Hepatocyte (in vitro differentiated cells): ENCODE data around the gene SLC47A2. TPM values are rescaled to one million over a fixed set of nuclear protein-coding genes. Genes with fewer than 3 reads are reported as not detected.

Source experiments
- DNase-seq: peaks from one replicate; pipeline ENCODE4 v3.0.0-alpha.2; 2016; ENCODE audit warnings: low spot score
- H2AFZ ChIP-seq: fragments of 200-600 bp; sonication (generic); 2 replicates; pipeline ENCODE4 v1.6.0; 2016; ENCODE audit warnings: antibody characterized with exemption, mild to moderate bottlenecking
- H3K27ac ChIP-seq: fragments of 200-600 bp; sonication (generic); 2 replicates; pipeline ENCODE4 v1.5.1; 2016; ENCODE audit warnings: mild to moderate bottlenecking
- H3K27me3 ChIP-seq: fragments of 200-600 bp; sonication (generic); 2 replicates; pipeline ENCODE4 v1.6.1; 2016
- H3K36me3 ChIP-seq: fragments of 200-600 bp; sonication (generic); replicated peaks from 2 replicates; pipeline ENCODE4 v1.5.1; 2016; ENCODE audit warnings: low read depth; ENCODE audit not compliant: insufficient read depth
- H3K4me1 ChIP-seq: fragments of 200-600 bp; sonication (generic); 2 replicates; pipeline ENCODE4 v1.5.1; 2016; ENCODE audit warnings: mild to moderate bottlenecking, moderate library complexity; ENCODE audit not compliant: insufficient read depth
- H3K4me2 ChIP-seq: fragments of 200-600 bp; sonication (generic); 2 replicates; pipeline ENCODE4 v1.6.0; 2016
- H3K4me3 ChIP-seq: fragments of 200-600 bp; sonication (generic); 2 replicates; pipeline ENCODE4 v1.5.1; 2016; ENCODE audit warnings: mild to moderate bottlenecking
- H3K79me2 ChIP-seq: fragments of 200-600 bp; sonication (generic); 2 replicates; pipeline ENCODE4 v1.6.0; 2017; ENCODE audit warnings: mild to moderate bottlenecking
- H3K9me2 ChIP-seq: fragments of 200-600 bp; sonication (generic); replicated peaks from 2 replicates; pipeline ENCODE4 v1.6.0; 2017; ENCODE audit warnings: mild to moderate bottlenecking; ENCODE audit not compliant: insufficient read depth
- H3K9me3 ChIP-seq: fragments of 200-600 bp; sonication (generic); 2 replicates; pipeline ENCODE4 v1.5.1; 2016; ENCODE audit warnings: low read depth, mild to moderate bottlenecking
- H4K20me1 ChIP-seq: fragments of 200-600 bp; sonication (generic); 2 replicates; pipeline ENCODE4 v1.6.0; 2016; ENCODE audit warnings: mild to moderate bottlenecking; ENCODE audit not compliant: insufficient read depth, poor library complexity, severe bottlenecking
- CTCF ChIP-seq: fragments of 200-600 bp; sonication (generic); IDR thresholded peaks from 2 replicates; pipeline ENCODE4 v1.5.1; 2016; ENCODE audit warnings: antibody characterized with exemption, mild to moderate bottlenecking; ENCODE audit not compliant: poor library complexity
- EZH2 ChIP-seq: fragments of 200-600 bp; sonication (generic); IDR thresholded peaks from 2 replicates; pipeline ENCODE4 v1.6.1; 2016; ENCODE audit warnings: antibody characterized with exemption, mild to moderate bottlenecking, borderline replicate concordance
- EZH2phosphoT487 ChIP-seq: fragments of 200-600 bp; sonication (generic); IDR thresholded peaks from one replicate; pipeline ENCODE4 v1.6.1; 2018; ENCODE audit warnings: antibody characterized with exemption, mild to moderate bottlenecking, low read depth, moderate library complexity; ENCODE audit not compliant: unreplicated experiment, severe bottlenecking
- WGBS: methylation state at CpG from one replicate; pipeline ENCODE4 v1.1.6; 2016; ENCODE audit warnings: low lambda C conversion rate; ENCODE audit errors: missing lambda C conversion rate; 5-methylcytosine and 5-hydroxymethylcytosine counted together
- polyA plus RNA-seq: library from polyadenylated mRNA; unstranded; fragments of >200 nt; fragmentation: Nextera tagmentation; extraction: Ambion mirVana; gene quantifications from 2 replicates; pipeline ENCODE4 v1.2.1, GENCODE V29; 2016
- total RNA-seq: library from RNA; depleted of rRNA; stranded (reverse); fragments of >200 nt; gene quantifications from 2 replicates; pipeline ENCODE4 v1.2.3, GENCODE V29; 2014

SLC47A2 gene
- total and polyA plus RNA-seq, 2 experiments from 2014 or later: 0.07 TPM; not detected in 1

DNA sequence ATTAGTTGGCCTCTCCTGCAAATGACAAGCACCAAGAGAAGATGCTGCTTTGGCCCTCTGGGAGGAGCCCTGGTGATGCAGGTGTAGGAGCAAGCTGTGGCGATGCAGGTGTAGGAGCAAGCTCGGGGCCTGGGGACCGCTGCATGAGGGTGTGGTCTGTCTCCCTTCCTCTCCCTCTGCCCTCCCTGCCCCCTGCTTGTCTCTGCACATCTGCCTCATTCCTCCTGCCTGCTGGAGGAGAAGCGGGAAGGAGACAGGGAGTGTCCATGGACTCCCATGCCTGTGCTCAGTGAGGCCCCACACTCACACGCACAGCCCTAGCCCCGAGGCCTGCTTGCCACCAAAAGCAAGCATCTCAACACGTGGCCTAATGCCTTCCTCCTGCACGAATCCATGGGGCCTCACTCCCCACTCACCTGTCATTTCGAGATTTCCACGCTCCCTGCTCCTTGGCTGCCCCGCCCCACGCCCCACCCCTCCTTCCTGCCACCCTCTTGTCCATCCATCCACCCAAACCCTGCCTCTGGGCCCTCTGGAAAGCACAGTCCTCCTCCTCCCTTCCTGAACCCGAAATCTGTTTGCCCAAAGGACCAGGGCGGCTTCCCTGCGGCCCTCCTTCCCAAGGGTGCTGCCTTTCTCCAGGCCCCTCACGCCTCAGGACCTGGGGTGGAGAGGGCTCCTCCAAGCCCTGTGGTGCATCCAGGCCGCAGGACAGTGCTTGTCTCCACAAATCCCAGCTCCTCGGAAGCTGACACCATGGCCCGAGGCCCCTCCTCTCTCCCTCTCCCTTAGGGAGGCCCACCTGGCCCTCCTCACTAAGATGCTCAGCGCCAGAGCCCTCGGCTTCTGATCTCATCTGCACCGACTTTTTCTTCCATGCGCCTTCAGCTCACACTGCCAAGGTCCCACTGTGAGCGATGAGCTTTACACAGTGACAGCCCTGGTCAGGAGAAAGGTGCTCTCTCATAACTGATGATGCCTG lies 43.5 kb upstream of the SLC47A2 start:
- no peaks in the 10 kb centered on the region for H3K9me3 ChIP-seq

DNA sequence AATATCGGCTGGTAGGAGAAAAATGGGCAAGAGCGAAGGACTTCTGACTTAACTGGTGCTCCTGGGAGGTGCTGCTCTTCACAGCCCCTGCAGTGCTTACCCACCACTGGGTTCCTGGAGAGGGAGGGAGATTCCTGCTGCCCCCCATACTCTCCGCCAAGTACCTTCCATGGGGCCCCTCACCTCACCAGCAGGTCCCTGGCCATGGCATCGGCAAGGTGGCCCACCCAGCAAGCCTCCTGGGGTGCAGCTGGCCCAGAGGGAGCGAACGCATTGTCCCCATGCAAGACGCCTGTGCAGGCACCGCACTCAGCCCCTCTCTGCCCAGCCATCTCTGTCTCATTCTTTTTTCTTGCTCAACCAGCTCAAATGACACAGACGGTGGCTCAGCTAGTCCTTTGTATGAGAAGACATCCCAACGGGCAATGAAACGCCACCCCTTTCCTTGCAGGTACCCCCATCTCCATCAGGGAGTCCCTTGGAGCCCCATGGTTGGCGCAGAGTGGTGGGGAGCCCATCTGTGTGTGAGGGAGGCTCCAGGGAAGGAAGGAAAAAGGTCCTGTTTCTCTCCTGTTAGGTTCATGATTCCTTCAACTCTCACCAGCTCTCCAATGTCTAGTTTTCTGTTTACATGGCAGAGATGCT lies 41.3 kb upstream of the SLC47A2 start:
- Histone ChIP-seq H3K27ac (no peak overlapping the region), H3K9me3 (no peaks in the 10 kb centered on the region), H3K27me3 (no peaks in the 10 kb centered on the region), H4K20me1 (no peaks in the 10 kb centered on the region), H2AFZ (no peak overlapping the region), H3K9me2 (no peaks in the 10 kb centered on the region), H3K4me3 (no peak overlapping the region), H3K36me3 (no peaks in the 10 kb centered on the region), H3K4me2 (no peak overlapping the region), H3K4me1 (no peaks in the 10 kb centered on the region), H3K79me2 (no peaks in the 10 kb centered on the region)
- no peak for DNase-seq
- TF ChIP-seq EZH2phosphoT487 (no peak), CTCF (no peak), EZH2 (no peak)
- 96% methylated on average over 12 of the region's 12 CpGs for WGBS

More for the DNA sequence above, 43.5 kb upstream of the SLC47A2 start:
- DNase-seq: no peak
- no peak overlapping the region for H3K4me2 ChIP-seq
- 87% methylated on average over 18 of the region's 24 CpGs for WGBS
- H4K20me1 ChIP-seq: no peaks in the 10 kb centered on the region
- H3K4me1 ChIP-seq: no peaks in the 10 kb centered on the region
- H3K27me3 ChIP-seq: no peaks in the 10 kb centered on the region
- no peaks in the 10 kb centered on the region for H3K9me2 ChIP-seq
- H3K4me3 ChIP-seq: no peak overlapping the region
- no peak for TF ChIP-seq EZH2phosphoT487
- TF ChIP-seq CTCF: no peak
- no peak for TF ChIP-seq EZH2
- H3K36me3 ChIP-seq: no peaks in the 10 kb centered on the region
- H2AFZ ChIP-seq: no peak overlapping the region
- no peaks in the 10 kb centered on the region for H3K79me2 ChIP-seq
- H3K27ac ChIP-seq: no peak overlapping the region

DNA sequence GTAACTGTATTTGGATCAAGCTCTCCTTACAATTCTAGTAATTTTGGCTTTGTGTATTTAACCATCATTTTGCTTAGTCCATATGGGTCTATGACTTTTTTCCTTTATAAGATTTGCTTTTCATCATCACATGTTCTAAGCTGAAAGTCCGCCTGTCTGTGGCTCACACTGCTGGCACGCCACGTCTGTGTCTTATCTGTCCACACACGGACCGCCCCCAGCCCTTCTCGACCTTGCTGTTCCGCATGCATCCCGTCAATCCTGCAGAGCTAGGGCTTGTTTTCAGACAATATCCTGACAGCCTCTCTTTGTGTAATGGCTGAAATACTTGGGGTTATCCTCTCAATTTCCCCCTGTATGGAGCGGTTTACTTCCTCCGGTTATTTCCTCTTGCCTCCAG lies 40.2 kb upstream of the SLC47A2 start:
- H3K9me2 ChIP-seq: no peaks in the 10 kb centered on the region
- TF ChIP-seq CTCF (no peak), EZH2 (no peak), EZH2phosphoT487 (no peak)
- no peak overlapping the region for H3K4me2 ChIP-seq
- no peaks in the 10 kb centered on the region for H3K9me3 ChIP-seq
- no peak overlapping the region for H2AFZ ChIP-seq
- WGBS: 50% methylated on average over 10 of the region's 10 CpGs
- no peak overlapping the region for H3K4me3 ChIP-seq
- H3K79me2 ChIP-seq: no peaks in the 10 kb centered on the region
- H4K20me1 ChIP-seq: no peaks in the 10 kb centered on the region
- peak; percentile 57 for DNase-seq
- H3K36me3 ChIP-seq: no peaks in the 10 kb centered on the region
- H3K27me3 ChIP-seq: no peaks in the 10 kb centered on the region
- H3K4me1 ChIP-seq: no peaks in the 10 kb centered on the region
- H3K27ac ChIP-seq: no peak overlapping the region
